ENCODE measurements around the gene MRPL54.

MRPL54 gene

GRCh38 chr19:3804429-3804828, 41.9 kb downstream of the MRPL54 start:
- no peak for DNase-seq (ENCODE audit: extremely low spot score)
- ChIA-PET POLR2A (interaction anchor here (0.9 kb wide), 1 partner anchor 42 kb away, joined by 3 read pairs; the partner anchor contains the start of gene MRPL54), CTCF (no interaction called here)
- no peak for TF ChIP-seq SP1 (IDR thresholded peaks at IDR 0.05)
- no peak for TF ChIP-seq ARNT (IDR thresholded peaks at IDR 0.05)
- TF ChIP-seq ZNF384 (IDR thresholded peaks at IDR 0.05) = no peak
- no peak for TF ChIP-seq ELF4 (IDR thresholded peaks at IDR 0.05)
- TF ChIP-seq FOXA1 (IDR thresholded peaks at IDR 0.05) = no peak
- TF ChIP-seq CTBP1 (IDR thresholded peaks at IDR 0.05; ENCODE audit: borderline replicate concordance) = no peak
- TF ChIP-seq FOXM1 (IDR thresholded peaks at IDR 0.05; ENCODE audit: borderline replicate concordance) = no peak
- no peak for TF ChIP-seq FOXK2 (IDR thresholded peaks at IDR 0.05)
- TF ChIP-seq L3MBTL2 (conservative IDR thresholded peaks at IDR 0.05) = no peak
- no peak for TF ChIP-seq NFRKB (IDR thresholded peaks at IDR 0.05)
- TF ChIP-seq HDGF (IDR thresholded peaks at IDR 0.05; ENCODE audit: borderline replicate concordance) = no peak
- TF ChIP-seq LEF1 (IDR thresholded peaks at IDR 0.05; ENCODE audit: borderline replicate concordance) = no peak
- TF ChIP-seq SUZ12 (IDR thresholded peaks at IDR 0.05) = no peak
- no peak for TF ChIP-seq PKNOX1 (IDR thresholded peaks at IDR 0.05)
- no peak for TF ChIP-seq TARDBP (IDR thresholded peaks at IDR 0.05)
- TF ChIP-seq BHLHE40 (IDR thresholded peaks at IDR 0.05; ENCODE audit: borderline replicate concordance) = no peak

DNA sequence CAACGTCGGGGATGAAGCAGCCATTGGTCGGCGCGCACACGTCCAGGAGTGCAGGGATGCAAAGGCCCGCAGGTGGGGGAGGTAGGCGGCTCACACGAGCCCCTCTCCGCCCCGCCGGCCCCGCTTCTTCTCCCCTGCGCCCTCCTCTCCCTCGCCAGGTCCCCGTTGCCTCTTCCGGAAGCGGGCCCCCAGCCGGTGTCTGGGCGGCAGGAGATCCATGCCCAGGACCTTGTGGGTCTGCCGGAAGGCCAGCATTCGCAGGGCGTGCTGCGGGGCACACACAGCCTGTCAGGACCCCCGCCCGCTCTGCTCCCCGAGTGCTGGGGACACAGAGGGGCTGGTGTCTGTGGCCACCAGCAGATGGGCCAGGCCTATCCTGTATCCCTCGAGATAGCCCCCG, 43.4 kb downstream of the MRPL54 start:
- ChIA-PET CTCF (no interaction called here), POLR2A (no interaction called here)
- no peak for DNase-seq (ENCODE audit: extremely low spot score)
- TF ChIP-seq SP1 (IDR thresholded peaks at IDR 0.05) = no peak
- no peak for TF ChIP-seq HDGF (IDR thresholded peaks at IDR 0.05; ENCODE audit: borderline replicate concordance)
- no peak for TF ChIP-seq L3MBTL2 (conservative IDR thresholded peaks at IDR 0.05)
- TF ChIP-seq LEF1 (IDR thresholded peaks at IDR 0.05; ENCODE audit: borderline replicate concordance) = no peak
- TF ChIP-seq FOXM1 (IDR thresholded peaks at IDR 0.05; ENCODE audit: borderline replicate concordance) = no peak
- no peak for TF ChIP-seq ZNF384 (IDR thresholded peaks at IDR 0.05)
- no peak for TF ChIP-seq TARDBP (IDR thresholded peaks at IDR 0.05)
- TF ChIP-seq FOXK2 (IDR thresholded peaks at IDR 0.05) = no peak
- TF ChIP-seq CTBP1 (IDR thresholded peaks at IDR 0.05; ENCODE audit: borderline replicate concordance) = no peak

GRCh38 chr19:3807131-3807480, 44.6 kb downstream of the MRPL54 start:
- DNase-seq (ENCODE audit: extremely low spot score) = no peak
- ChIA-PET CTCF (no interaction called here), POLR2A (no interaction called here)
- no peak for TF ChIP-seq ZNF384 (IDR thresholded peaks at IDR 0.05)
- TF ChIP-seq LEF1 (IDR thresholded peaks at IDR 0.05; ENCODE audit: borderline replicate concordance) = no peak
- no peak for TF ChIP-seq ELF4 (IDR thresholded peaks at IDR 0.05)
- no peak for TF ChIP-seq ARNT (IDR thresholded peaks at IDR 0.05)

DNA sequence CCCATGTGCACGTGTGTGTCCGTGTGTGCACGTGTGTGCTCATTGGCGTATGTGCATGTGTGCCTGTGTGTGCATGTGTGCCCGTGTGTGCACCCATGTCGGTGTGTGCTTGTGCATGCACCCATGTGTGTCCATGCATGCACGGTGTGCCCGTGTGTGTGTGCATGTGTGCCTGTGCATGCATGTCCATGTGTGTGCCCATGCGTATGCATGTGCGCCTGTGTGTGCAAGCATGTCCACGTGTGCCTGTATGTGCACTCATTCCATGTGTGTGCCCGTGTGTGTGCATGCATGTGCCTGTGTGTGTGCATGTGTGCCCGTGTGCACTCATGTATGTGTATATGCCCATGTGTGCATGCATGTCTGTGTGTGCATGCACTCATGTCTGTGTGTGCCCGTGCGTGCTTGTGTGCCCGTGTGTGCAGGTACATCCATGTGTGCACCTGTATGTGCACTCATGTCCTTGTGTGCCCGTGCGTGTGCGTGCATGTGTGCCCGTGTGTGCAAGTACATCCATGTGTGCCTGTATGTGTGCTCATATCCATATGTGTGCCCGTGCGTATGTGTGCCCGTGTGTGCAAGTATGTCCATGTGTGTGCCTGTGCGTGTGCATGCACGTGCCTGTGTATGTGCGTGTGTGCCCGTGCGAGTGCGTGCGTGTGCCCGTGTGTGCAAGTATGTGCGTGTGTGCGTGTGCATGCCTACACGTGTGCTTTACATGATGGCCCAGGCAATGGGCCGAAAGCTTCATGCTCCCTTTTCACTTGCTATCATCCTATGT, 45.3 kb downstream of the MRPL54 start:
- ChIA-PET CTCF (no interaction called here), POLR2A (no interaction called here)
- no peak for DNase-seq (ENCODE audit: extremely low spot score)

GRCh38 chr19:3808420-3809143, 46.1 kb downstream of the MRPL54 start:
- no peak for DNase-seq (ENCODE audit: extremely low spot score)
- POLR2A ChIA-PET = no interaction called here
- CTCF ChIA-PET = no interaction called here
- TF ChIP-seq TARDBP (IDR thresholded peaks at IDR 0.05) (no peak), NFRKB (IDR thresholded peaks at IDR 0.05) (no peak), ARNT (IDR thresholded peaks at IDR 0.05) (no peak), FOXM1 (IDR thresholded peaks at IDR 0.05; ENCODE audit: borderline replicate concordance) (no peak), LEF1 (IDR thresholded peaks at IDR 0.05; ENCODE audit: borderline replicate concordance) (no peak), FOXK2 (IDR thresholded peaks at IDR 0.05) (no peak), L3MBTL2 (conservative IDR thresholded peaks at IDR 0.05) (no peak), ELF4 (IDR thresholded peaks at IDR 0.05) (no peak), SP1 (IDR thresholded peaks at IDR 0.05) (no peak), SUZ12 (IDR thresholded peaks at IDR 0.05) (no peak), CTBP1 (IDR thresholded peaks at IDR 0.05; ENCODE audit: borderline replicate concordance) (no peak), FOXA1 (IDR thresholded peaks at IDR 0.05) (no peak), HDGF (IDR thresholded peaks at IDR 0.05; ENCODE audit: borderline replicate concordance) (no peak), PKNOX1 (IDR thresholded peaks at IDR 0.05) (no peak), ZNF384 (IDR thresholded peaks at IDR 0.05) (no peak), BHLHE40 (IDR thresholded peaks at IDR 0.05; ENCODE audit: borderline replicate concordance) (no peak)

More for the DNA sequence above, 45.3 kb downstream of the MRPL54 start:
- TF ChIP-seq ZNF384 (IDR thresholded peaks at IDR 0.05) = no peak
- no peak for TF ChIP-seq CTBP1 (IDR thresholded peaks at IDR 0.05; ENCODE audit: borderline replicate concordance)
- no peak for TF ChIP-seq FOXA1 (IDR thresholded peaks at IDR 0.05)
- TF ChIP-seq TARDBP (IDR thresholded peaks at IDR 0.05) = no peak
- TF ChIP-seq SUZ12 (IDR thresholded peaks at IDR 0.05) = no peak
- no peak for TF ChIP-seq LEF1 (IDR thresholded peaks at IDR 0.05; ENCODE audit: borderline replicate concordance)
- TF ChIP-seq FOXM1 (IDR thresholded peaks at IDR 0.05; ENCODE audit: borderline replicate concordance) = no peak
- TF ChIP-seq ARNT (IDR thresholded peaks at IDR 0.05) = no peak
- no peak for TF ChIP-seq NFRKB (IDR thresholded peaks at IDR 0.05)
- no peak for TF ChIP-seq BHLHE40 (IDR thresholded peaks at IDR 0.05; ENCODE audit: borderline replicate concordance)
- TF ChIP-seq HDGF (IDR thresholded peaks at IDR 0.05; ENCODE audit: borderline replicate concordance) = no peak
- TF ChIP-seq ELF4 (IDR thresholded peaks at IDR 0.05) = no peak
- no peak for TF ChIP-seq L3MBTL2 (conservative IDR thresholded peaks at IDR 0.05)
- no peak for TF ChIP-seq PKNOX1 (IDR thresholded peaks at IDR 0.05)
